Smooth muscle cell (in vitro differentiated cells): ENCODE results near the gene PEX11G. TPM values are rescaled to one million over a fixed set of nuclear protein-coding genes. Genes with fewer than 3 reads are reported as not detected.
A peak's percentile ranks its signal among the peaks of the same experiment; 100 is the strongest.

ENCODE experiments used
- DNase-seq: peaks from one replicate; lab custom pipeline; 2025; ENCODE audit not compliant: unreplicated experiment; lab: John Stamatoyannopoulos, UW
- H2AFZ ChIP-seq: fragments of 200-600 bp; sonication (generic); 2 replicates; pipeline ENCODE4 v1.6.0; 2016; ENCODE audit warnings: antibody characterized with exemption, low read depth, mild to moderate bottlenecking
- H3F3A ChIP-seq: fragments of 200-600 bp; sonication (generic); 2 replicates; pipeline ENCODE4 v1.6.0; 2017; ENCODE audit warnings: antibody characterized with exemption, low read depth
- H3K27ac ChIP-seq: fragments of 200-600 bp; sonication (generic); 2 replicates; pipeline ENCODE4 v1.5.1; 2016; ENCODE audit warnings: low read depth, mild to moderate bottlenecking
- H3K27me3 ChIP-seq: fragments of 200-600 bp; sonication (generic); 2 replicates; pipeline ENCODE4 v1.6.1; 2016; ENCODE audit warnings: low read depth, mild to moderate bottlenecking
- H3K36me3 ChIP-seq: fragments of 200-600 bp; sonication (generic); 2 replicates; pipeline ENCODE4 v1.5.1; 2016; ENCODE audit warnings: low read depth
- H3K4me1 ChIP-seq: fragments of 200-600 bp; sonication (generic); 2 replicates; pipeline ENCODE4 v1.5.1; 2016; ENCODE audit warnings: low read depth
- H3K4me2 ChIP-seq: fragments of 200-600 bp; sonication (generic); 2 replicates; pipeline ENCODE4 v1.6.0; 2016; ENCODE audit warnings: mild to moderate bottlenecking
- H3K4me3 ChIP-seq: fragments of 200-600 bp; sonication (generic); 2 replicates; pipeline ENCODE4 v1.5.1; 2016; ENCODE audit warnings: mild to moderate bottlenecking
- H3K79me2 ChIP-seq: fragments of 200-600 bp; sonication (generic); 2 replicates; pipeline ENCODE4 v1.6.0; 2016; ENCODE audit warnings: low read depth, mild to moderate bottlenecking
- H3K9ac ChIP-seq: fragments of 200-600 bp; sonication (generic); 2 replicates; pipeline ENCODE4 v1.6.0; 2016; ENCODE audit warnings: low read depth
- H3K9me3 ChIP-seq: fragments of 200-600 bp; sonication (generic); replicated peaks from 2 replicates; pipeline ENCODE4 v1.5.1; 2016; ENCODE audit warnings: low read depth
- H4K20me1 ChIP-seq: fragments of 200-600 bp; sonication (generic); 2 replicates; pipeline ENCODE4 v1.6.0; 2016; ENCODE audit warnings: low read depth
- WGBS: methylation state at CpG from one replicate; pipeline ENCODE4 v1.1.7; 2016; ENCODE audit warnings: low lambda C conversion rate; 5-methylcytosine and 5-hydroxymethylcytosine counted together
- polyA plus RNA-seq: library from polyadenylated mRNA; unstranded; fragments of >200 nt; fragmentation: Nextera tagmentation; extraction: Ambion mirVana; gene quantifications from 2 replicates; pipeline ENCODE4 v1.2.1, GENCODE V29; 2016
- total RNA-seq: library from RNA; depleted of rRNA; stranded (reverse); fragments of >200 nt; gene quantifications from 2 replicates; pipeline ENCODE4 v1.2.3, GENCODE V29; 2014
- TF ChIP-seq, protein P1 (sequence below): fragments of 200-600 bp; sonication (generic); IDR thresholded peaks from 2 replicates; pipeline ENCODE4 v1.5.1; 2017; ENCODE audit warnings: borderline replicate concordance, mild to moderate bottlenecking, antibody characterized with exemption; ENCODE audit not compliant: insufficient read depth, poor library complexity, severe bottlenecking

The PEX11G gene
- total and polyA plus RNA-seq, 2 experiments from 2014 or later, result 4.3 TPM; not detected in 1

DNA sequence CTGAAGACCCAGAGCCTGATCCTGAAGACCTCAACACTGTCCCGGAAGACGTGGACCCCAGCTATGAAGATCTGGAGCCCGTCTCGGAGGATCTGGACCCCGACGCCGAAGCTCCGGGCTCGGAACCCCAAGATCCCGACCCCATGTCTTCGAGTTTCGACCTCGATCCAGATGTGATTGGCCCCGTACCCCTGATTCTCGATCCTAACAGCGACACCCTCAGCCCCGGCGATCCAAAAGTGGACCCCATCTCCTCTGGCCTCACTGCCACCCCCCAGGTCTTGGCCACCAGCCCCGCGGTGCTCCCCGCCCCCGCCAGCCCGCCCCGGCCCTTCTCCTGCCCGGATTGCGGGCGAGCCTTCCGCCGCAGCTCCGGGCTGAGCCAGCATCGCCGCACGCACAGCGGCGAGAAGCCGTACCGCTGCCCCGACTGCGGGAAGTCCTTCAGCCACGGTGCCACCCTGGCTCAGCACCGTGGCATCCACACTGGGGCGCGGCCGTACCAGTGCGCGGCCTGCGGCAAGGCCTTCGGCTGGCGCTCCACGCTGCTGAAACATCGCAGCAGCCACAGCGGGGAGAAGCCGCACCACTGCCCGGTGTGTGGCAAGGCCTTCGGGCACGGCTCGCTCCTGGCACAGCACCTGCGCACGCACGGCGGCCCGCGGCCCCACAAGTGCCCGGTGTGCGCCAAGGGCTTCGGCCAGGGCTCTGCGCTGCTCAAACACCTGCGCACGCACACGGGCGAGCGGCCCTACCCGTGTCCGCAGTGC lies 30.7 kb upstream of the PEX11G start:
- H2AFZ ChIP-seq, result no peak overlapping the region
- WGBS, result over 99% methylated on average over 50 of the region's 74 CpGs
- H3K4me1 ChIP-seq, result peaks cover 15% of the 10 kb centered on the region
- no peak overlapping the region for H3K4me3 ChIP-seq
- H4K20me1 ChIP-seq, result no peaks in the 10 kb centered on the region
- H3K27ac ChIP-seq, result no peak overlapping the region
- H3K9ac ChIP-seq, result no peak overlapping the region
- no peaks in the 10 kb centered on the region for H3K27me3 ChIP-seq
- TF ChIP-seq, protein P1, sequence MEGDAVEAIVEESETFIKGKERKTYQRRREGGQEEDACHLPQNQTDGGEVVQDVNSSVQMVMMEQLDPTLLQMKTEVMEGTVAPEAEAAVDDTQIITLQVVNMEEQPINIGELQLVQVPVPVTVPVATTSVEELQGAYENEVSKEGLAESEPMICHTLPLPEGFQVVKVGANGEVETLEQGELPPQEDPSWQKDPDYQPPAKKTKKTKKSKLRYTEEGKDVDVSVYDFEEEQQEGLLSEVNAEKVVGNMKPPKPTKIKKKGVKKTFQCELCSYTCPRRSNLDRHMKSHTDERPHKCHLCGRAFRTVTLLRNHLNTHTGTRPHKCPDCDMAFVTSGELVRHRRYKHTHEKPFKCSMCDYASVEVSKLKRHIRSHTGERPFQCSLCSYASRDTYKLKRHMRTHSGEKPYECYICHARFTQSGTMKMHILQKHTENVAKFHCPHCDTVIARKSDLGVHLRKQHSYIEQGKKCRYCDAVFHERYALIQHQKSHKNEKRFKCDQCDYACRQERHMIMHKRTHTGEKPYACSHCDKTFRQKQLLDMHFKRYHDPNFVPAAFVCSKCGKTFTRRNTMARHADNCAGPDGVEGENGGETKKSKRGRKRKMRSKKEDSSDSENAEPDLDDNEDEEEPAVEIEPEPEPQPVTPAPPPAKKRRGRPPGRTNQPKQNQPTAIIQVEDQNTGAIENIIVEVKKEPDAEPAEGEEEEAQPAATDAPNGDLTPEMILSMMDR, result no peak
- DNase-seq, result no peak
- H3K79me2 ChIP-seq, result no peaks in the 10 kb centered on the region
- no peaks in the 10 kb centered on the region for H3K9me3 ChIP-seq
- H3K4me2 ChIP-seq, result no peak overlapping the region
- no peaks in the 10 kb centered on the region for H3K36me3 ChIP-seq
- peaks cover 6% of the 10 kb centered on the region for H3F3A ChIP-seq

DNA sequence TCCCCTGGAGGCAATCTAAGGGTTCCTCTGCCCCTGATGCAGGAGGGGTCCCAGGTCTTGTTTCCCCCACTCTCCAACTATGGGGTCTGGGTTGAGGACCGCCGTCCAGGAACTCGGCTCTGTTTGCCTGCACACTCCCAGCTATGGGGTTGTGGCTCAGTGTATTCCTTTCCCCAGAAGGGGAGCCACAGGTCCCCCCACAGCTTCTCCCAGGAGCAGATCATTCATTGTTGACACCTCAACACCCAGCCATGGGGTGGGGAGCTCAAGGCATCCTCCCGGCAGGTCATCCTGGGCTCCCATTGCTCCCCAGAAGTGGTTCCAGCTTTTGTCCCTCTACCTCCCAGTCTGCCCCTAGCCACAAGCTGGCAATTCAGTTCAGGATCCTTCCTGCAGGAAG lies 28.0 kb upstream of the PEX11G start:
- Histone ChIP-seq H3K9ac (peak overlapping the region; percentile 93), H3K79me2 (no peaks in the 10 kb centered on the region), H3K4me2 (peak overlapping the region; percentile 98), H3K9me3 (no peaks in the 10 kb centered on the region), H3K27me3 (no peaks in the 10 kb centered on the region), H3K4me3 (peak overlapping the region; percentile 83), H3K27ac (peak overlapping the region; percentile 31), H4K20me1 (no peaks in the 10 kb centered on the region), H3K4me1 (peaks cover 8% of the 10 kb centered on the region), H2AFZ (no peak overlapping the region), H3F3A (peaks cover 11% of the 10 kb centered on the region), H3K36me3 (no peaks in the 10 kb centered on the region)
- WGBS, result 70% methylated on average over 4 of the region's 4 CpGs
- TF ChIP-seq, protein P1, result no peak
- no peak for DNase-seq

DNA sequence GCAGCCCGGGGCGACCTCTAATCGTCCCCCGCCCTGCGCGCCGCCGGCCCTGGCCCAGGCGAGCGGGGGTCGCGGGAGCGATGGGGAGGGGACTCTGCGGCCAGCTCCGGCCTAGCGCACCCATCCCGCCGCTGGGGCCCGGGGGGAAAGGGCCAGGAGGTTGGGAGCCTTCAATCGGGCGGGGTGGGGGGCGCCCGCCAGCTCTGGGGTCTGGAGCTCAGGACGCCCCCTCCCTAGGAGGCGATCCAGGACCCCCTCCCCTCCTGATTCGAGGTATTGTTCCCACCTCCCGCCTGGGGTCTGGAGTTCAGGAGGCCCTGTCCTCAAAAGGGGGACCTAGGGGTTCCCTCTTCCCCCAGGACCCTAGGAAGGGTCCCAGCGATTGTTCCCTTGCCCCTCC lies 27.5 kb upstream of the PEX11G start:
- H3F3A ChIP-seq, result peaks cover 11% of the 10 kb centered on the region
- TF ChIP-seq, protein P1, result no peak
- H3K36me3 ChIP-seq, result no peaks in the 10 kb centered on the region
- peak overlapping the region; percentile 98 for H3K4me2 ChIP-seq
- H3K9me3 ChIP-seq, result no peaks in the 10 kb centered on the region
- no peaks in the 10 kb centered on the region for H4K20me1 ChIP-seq
- peak overlapping the region; percentile 31 for H3K27ac ChIP-seq
- no peak for DNase-seq
- no peaks in the 10 kb centered on the region for H3K79me2 ChIP-seq
- peak overlapping the region; percentile 37 for H2AFZ ChIP-seq
- H3K4me3 ChIP-seq, result peak overlapping the region; percentile 83
- no peaks in the 10 kb centered on the region for H3K27me3 ChIP-seq
- 0% methylated on average over 1 of the region's 28 CpGs for WGBS
- peak overlapping the region; percentile 93 for H3K9ac ChIP-seq
- peaks cover 8% of the 10 kb centered on the region for H3K4me1 ChIP-seq

- no peaks in the 10 kb centered on the region for H3K9me3 ChIP-seq
- H3K27me3 ChIP-seq, result no peaks in the 10 kb centered on the region
- H2AFZ ChIP-seq, result peak within 1 kb of the TSS; percentile 87
- H3K4me1 ChIP-seq, result peaks cover 8% of the 10 kb centered on the region
- H3K36me3 ChIP-seq, result no peaks in the 10 kb centered on the region
- H3K79me2 ChIP-seq, result no peaks in the 10 kb centered on the region
- H3K9ac ChIP-seq, result peak within 1 kb of the TSS; percentile 93
- no peaks in the 10 kb centered on the region for H4K20me1 ChIP-seq
- H3K4me2 ChIP-seq, result peak within 1 kb of the TSS; percentile 98
- peak within 1 kb of the TSS; percentile 65 for H3K27ac ChIP-seq
- TF ChIP-seq, protein P1, result no peak
- H3K4me3 ChIP-seq, result peak within 1 kb of the TSS; percentile 83
- WGBS, result no CpG with 5 or more reads among the region's 33 CpGs
- peaks cover 11% of the 10 kb centered on the region for H3F3A ChIP-seq
- DNase-seq, result peak; percentile 16
Observed at GRCh38 chr19:7515645-7516151, 26.9 kb upstream of the PEX11G start, which contains the start of gene ZNF358. TSS of gene ZNF358 (plus strand) at chr19:7516103. CDS start at chr19:7519243, 3,140 bp downstream.
